CD4-positive, alpha-beta T cell treated with Interferon alpha-2 for 1 hour (primary cell): ENCODE measurements around the gene ETV3.

Experiments used
- DNase-seq, 2 donors: peaks; one replicate each; pipeline ENCODE4 v3.0.0-alpha.2; 2020 to 2022

ETV3 gene

DNA sequence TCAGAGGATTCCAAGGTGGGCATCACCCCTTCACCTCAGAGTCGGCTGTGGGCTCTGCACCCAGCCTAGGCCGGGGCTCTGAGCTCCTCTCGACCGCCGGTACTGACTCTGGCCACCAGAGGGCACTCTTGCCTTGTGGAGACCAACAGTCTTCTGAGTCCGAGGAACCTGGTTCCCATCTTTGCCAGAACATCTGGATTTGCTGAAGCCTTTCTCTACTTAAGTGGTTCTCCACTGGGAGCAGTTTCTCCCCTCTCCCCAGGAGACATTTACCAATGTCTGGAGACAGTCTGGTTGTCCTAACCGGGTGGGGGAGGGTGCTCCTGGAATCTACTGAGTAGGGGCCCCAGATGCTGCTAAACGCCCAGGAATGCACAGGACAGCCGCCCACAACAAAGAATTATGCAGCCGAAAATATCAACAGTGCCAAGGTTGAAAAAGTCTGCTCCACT is 48.0 kb downstream of the ETV3 start:
- DNase-seq = peak; percentile 78 to 84

DNA sequence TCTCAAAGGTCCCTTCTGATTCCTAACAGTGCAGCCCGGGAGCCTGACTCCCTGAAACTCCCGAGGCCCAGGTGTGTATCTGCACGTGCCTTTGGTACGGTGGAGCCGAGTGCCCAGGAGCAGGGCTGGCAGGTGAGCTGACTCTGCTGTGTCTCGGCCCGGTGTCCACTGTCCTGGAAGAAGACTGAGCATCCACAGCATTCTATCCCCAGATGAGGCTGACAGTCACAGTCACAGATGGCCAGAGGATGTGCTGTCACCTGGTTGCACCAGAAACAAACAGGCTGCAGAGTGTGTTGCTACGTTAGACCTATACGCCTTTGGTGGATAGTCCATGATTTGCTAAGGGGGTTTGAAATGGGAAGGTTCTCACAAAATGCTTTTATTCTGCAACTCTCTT is 48.4 kb downstream of the ETV3 start:
- no peak for DNase-seq

DNA sequence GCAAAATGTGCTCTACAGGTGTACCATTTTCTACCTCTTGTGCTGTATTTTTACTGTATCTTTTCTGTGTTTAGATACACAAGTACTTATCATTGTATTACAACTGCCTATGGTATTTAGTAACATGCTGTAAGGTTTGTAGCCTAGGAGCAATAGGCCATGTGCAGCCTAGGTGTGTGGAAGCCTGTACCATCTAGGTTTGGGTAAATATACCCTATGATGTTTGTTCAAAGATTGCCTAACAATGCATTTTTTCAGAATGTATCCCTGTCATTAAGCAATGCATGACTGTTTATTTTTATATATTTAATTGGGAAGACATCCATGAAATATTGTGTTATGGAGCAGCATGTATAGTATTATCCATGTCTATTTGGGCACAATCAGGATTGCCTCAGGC is 49.6 kb downstream of the ETV3 start:
- no peak for DNase-seq

DNA sequence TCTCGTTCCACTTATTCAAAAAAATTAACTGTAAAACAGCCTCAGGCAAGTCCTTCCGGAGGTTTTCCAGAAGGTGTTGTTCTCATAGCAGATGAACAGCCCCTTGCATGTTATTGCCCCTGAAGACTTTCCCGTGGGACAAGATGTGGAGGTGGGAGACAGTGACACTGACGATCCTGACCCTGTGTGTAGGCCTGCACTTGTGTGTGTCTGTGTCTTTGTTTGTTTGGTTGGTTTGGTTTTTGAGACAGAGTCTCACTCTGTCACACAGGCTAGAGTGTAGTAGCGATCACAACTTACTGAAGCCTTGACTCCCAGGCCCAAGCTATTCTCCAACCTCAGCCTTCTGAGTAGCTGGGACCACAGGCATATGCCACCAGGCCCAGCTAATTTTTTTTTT is 51.2 kb downstream of the ETV3 start:
- DNase-seq = no peak

DNA sequence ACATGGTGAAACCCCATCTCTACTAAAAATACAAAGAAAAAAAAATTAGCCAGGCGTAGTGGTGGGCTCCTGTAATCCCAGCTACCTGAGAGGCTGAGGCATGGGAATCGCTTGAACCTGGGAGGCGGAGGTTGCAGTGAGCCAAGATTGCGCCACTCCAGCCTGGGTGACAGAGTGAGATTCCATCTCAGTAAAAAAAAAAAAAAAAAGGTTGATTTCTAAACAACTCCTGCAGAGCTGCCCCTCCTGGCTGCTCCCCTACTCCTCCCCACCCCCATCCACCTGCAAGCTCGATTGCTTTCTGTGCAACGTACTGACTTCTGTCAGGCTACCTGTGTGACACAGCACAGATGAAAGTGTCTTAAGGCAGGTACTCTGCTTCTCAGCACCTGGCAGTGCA is 51.9 kb downstream of the ETV3 start:
- DNase-seq = no peak

DNA sequence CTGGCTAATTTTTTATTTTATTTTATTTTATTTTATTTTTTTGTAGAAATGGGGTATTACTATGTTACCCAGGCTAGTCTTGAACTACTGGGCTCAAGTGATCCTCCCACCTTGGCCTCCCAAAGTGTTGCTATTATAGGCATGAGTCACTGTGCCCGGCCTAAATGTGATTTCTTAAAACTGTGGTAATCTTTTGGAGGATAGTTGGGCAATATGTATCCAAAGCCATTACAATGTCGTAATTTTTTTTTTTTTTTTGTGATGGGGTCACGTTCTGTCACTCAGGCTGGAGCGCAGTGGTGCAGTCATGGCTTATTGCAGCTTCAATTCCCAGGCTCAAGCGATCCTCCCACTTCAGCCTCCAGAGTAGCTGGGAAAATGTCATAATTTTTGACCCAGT is 52.8 kb downstream of the ETV3 start:
- DNase-seq = no peak

DNA sequence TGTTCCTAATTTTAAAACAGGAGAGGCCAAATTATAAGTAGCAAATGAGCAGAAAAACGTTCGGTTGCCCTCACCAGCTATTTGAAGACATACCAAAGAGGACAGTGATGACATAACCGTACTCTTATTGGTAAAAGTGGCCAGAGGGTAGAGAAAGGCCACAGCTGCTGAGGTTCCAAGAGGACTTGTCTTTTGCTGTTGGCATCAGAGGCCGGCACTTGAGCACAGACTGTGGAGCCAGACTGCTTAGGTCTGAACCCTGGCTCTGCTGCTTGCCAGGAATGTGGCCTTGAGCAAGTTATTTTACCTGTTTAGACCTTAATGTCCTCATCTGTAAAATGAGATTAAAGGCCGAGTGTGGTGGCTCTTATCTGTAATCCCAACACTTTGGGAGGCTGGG is 53.5 kb downstream of the ETV3 start:
- DNase-seq = no peak

DNA sequence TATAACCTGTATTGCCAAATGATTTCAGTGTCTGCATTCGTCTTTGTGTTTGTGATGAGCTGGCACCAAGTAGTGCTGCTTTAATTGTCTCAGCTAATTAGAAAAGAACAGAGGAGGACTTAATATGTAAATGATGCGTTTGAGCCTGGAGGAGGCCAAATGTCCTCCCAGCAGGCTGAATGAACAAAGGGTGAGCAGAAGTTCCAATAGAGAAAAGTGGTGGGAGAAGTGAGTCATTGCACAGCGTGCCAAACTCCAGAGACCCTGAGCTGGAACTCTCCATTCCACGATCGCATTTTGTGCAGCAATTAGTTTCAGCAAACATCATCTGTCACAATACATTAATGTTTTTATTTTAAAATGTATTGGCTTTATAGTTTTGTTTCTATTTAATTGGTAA is 56.5 kb downstream of the ETV3 start:
- DNase-seq = no peak

DNA sequence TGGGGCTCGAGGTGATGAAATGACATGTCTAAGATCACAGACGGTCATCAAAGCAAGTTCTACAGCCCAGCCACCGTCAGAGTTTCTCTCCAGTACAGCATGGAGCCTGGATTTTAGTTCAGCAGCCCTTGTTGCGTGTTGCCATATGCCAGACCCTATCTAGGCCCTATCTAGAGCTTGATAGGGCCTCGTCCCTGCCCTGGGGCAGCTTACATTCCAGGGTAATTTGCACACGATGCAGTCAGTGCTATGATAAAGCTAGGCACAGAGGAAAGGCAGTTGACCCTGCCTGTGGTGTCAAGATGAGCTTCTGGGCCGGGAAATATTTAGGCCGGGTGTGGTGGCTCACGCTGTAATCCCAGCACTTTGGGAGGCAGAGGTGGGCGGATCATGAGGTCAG is 57.5 kb downstream of the ETV3 start:
- no peak for DNase-seq

DNA sequence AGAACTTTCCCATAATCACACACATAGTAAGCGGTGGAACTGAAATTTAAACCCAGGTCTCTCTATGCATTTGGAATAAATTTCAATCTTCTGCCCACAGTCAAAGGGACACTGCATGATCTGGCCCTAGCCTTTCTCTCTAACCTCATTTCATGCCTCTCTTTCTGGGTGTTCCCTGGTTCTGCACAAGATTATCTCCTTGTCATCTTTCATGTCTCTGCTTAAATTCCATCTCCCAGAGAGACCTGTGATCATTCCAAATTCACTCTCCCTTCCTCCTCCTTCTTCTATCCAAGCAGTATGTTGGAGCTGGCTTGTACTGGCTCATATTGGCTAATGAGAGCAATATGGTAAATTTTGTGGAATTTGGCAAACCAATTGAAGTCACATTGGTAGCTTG is 60.8 kb downstream of the ETV3 start:
- no peak for DNase-seq

DNA sequence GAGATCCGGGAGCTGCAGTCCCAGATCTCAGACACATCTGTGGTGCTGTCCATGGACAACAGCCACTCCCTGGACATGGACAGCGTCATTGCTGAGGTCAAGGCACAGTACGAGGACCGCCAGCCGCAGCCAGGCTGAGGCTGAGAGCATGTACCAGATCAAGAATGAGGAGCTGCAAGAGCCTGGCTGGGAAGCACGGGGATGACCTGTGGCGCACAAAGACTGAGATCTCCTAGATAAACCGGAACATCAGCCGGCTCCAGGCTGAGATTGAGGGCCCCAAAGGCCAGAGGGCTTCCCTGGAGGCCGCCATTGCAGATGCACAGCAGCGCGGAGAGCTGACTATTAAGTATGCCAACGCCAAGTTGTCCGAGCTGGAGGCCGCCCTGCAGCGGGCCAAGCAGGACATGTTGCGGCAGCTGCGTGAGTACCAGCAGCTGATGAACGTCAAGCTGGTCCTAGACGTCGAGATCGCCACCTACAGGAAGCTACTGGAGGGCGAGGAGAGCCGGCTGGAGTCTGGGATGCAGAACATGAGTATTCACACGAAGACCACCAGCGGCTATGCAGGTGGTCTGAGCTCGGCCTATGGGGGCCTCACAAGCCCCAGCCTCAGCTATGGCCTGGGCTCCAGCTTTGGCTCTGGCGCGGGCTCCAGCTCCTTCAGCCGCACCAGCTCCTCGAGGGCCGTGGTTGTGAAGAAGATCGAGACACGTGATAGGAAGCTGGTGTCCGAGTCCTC is 64.1 kb downstream of the ETV3 start:
- peak; percentile 42 to 44 for DNase-seq
